K562 (cell line): Measurements from ENCODE around the gene PPP1R15A. TPM values are rescaled to one million over a fixed set of nuclear protein-coding genes. Genes with fewer than 3 reads are reported as not detected.

Experiments used
- BRCA1 ChIP-seq, 2 experiments: fragments of 450-650 bp in 1 of 2; sonication (generic) in 1 of 2; formaldehyde crosslinking in 1 of 2; IDR thresholded peaks; 2 replicates each; pipeline versions ENCODE4 v1.5.0 to v1.6.1; 2017 to 2020; ENCODE audit warnings: mild to moderate bottlenecking in 1 of 2, missing genetic modification reagents in 1 of 2
- CHD7 ChIP-seq: fragments of 200-600 bp; sonication (generic); IDR thresholded peaks from one replicate; pipeline ENCODE4 v1.6.1; 2012; ENCODE audit warnings: mild to moderate bottlenecking, low read depth, low read length, inconsistent platforms
- CREBBP ChIP-seq: IDR thresholded peaks from one replicate; pipeline ENCODE4 v1.6.1; 2012; ENCODE audit warnings: low read depth, mild to moderate bottlenecking, control low read depth, inconsistent platforms, low read length
- FOXP4 ChIP-seq: sonication (generic); formaldehyde crosslinking; IDR thresholded peaks from 2 replicates; pipeline ENCODE4 v1.8.0; 2022; ENCODE audit warnings: mild to moderate bottlenecking, missing genetic modification reagents, borderline replicate concordance
- FUS ChIP-seq: fragments of 200-400 bp; formaldehyde crosslinking; optimal IDR thresholded peaks from 2 replicates; pipeline ENCODE3; 2017; ENCODE audit warnings: low read depth, low read length
- HCFC1 ChIP-seq: IDR thresholded peaks from 2 replicates; pipeline ENCODE4 v1.6.1; 2012; ENCODE audit warnings: low read depth, low read length, improper control_type of control experiment
- MEF2A ChIP-seq: IDR thresholded peaks from 2 replicates; pipeline ENCODE4 v1.6.1; 2011; ENCODE audit warnings: low read depth, mild to moderate bottlenecking, low read length, moderate library complexity; ENCODE audit not compliant: control insufficient read depth
- PHB2 ChIP-seq: fragments of 450-650 bp; IDR thresholded peaks from 2 replicates; pipeline ENCODE4 v1.6.1; 2017; ENCODE audit warnings: low read depth
- POLR2A ChIP-seq: fragments of 450-650 bp; conservative IDR thresholded peaks from 2 replicates; pipeline ENCODE4 v1.6.1; 2016
- POLR2B ChIP-seq: fragments of 450-650 bp; IDR thresholded peaks from 2 replicates; pipeline ENCODE4 v1.6.1; 2018; ENCODE audit warnings: low read depth; ENCODE audit not compliant: partially characterized antibody
- RBM34 ChIP-seq: fragments of 200-400 bp; formaldehyde crosslinking; IDR thresholded peaks from 2 replicates; pipeline ENCODE4 v1.6.1; 2018; ENCODE audit warnings: low read length, borderline replicate concordance; ENCODE audit not compliant: insufficient read depth
- TAF15 ChIP-seq: fragments of 200-400 bp; formaldehyde crosslinking; IDR thresholded peaks from 2 replicates; pipeline ENCODE4 v1.6.1; 2017; ENCODE audit warnings: mild to moderate bottlenecking, low read depth, low read length, moderate library complexity
- XRCC3 ChIP-seq: fragments of 450-650 bp; IDR thresholded peaks from 2 replicates; pipeline ENCODE4 v1.6.1; 2017; ENCODE audit warnings: mild to moderate bottlenecking, moderate library complexity
- ZBED1 ChIP-seq: IDR thresholded peaks from 2 replicates; pipeline ENCODE4 v1.6.1; 2014
- ZKSCAN3 ChIP-seq: fragments of 250-450 bp; sonication (Bioruptor Pico); IDR thresholded peaks from 2 replicates; pipeline ENCODE4 v1.4.0; 2020
- ZNF212 ChIP-seq: fragments of 450-650 bp; formaldehyde crosslinking; IDR thresholded peaks from 2 replicates; pipeline ENCODE4 v1.4.0; 2020; ENCODE audit warnings: mild to moderate bottlenecking
- polyA plus RNA-seq, 8 experiments: library from polyadenylated mRNA; depleted of rRNA in 4 of 8; stranded (reverse) in 5 of 8; unstranded in 3 of 8; fragments of >200 nt; fragmentation: Nextera tagmentation in 2 of 8; fragmentation: Illumina TruSeq in 1 of 8; extraction: Ambion mirVana in 2 of 8; extraction: Trizol in 1 of 8; gene quantifications; 2 replicates each; pipeline versions ENCODE4 v1.2.1 to v1.2.3, GENCODE V29; 2011 to 2014; ENCODE audit warnings: inconsistent platforms in 1 of 8, missing spikeins in 1 of 8
- total RNA-seq, 7 experiments: library from RNA; depleted of rRNA in 6 of 7; stranded (reverse); fragments of >200 nt in 6 of 7; fragmentation: Illumina TruSeq in 2 of 7; extraction: Trizol in 2 of 7; gene quantifications; 2 replicates each; pipeline versions ENCODE4 v1.2.1 to v1.2.3, GENCODE V29; 2011 to 2021; ENCODE audit warnings: low replicate concordance in 1 of 7

Gene PPP1R15A
- total and polyA plus RNA-seq, 9 of the 15 experiments (the other 6 are each of a cell fraction or from before 2014, with no cell fraction given): 0.42 to 73.7 (median 44.0) TPM

DNA sequence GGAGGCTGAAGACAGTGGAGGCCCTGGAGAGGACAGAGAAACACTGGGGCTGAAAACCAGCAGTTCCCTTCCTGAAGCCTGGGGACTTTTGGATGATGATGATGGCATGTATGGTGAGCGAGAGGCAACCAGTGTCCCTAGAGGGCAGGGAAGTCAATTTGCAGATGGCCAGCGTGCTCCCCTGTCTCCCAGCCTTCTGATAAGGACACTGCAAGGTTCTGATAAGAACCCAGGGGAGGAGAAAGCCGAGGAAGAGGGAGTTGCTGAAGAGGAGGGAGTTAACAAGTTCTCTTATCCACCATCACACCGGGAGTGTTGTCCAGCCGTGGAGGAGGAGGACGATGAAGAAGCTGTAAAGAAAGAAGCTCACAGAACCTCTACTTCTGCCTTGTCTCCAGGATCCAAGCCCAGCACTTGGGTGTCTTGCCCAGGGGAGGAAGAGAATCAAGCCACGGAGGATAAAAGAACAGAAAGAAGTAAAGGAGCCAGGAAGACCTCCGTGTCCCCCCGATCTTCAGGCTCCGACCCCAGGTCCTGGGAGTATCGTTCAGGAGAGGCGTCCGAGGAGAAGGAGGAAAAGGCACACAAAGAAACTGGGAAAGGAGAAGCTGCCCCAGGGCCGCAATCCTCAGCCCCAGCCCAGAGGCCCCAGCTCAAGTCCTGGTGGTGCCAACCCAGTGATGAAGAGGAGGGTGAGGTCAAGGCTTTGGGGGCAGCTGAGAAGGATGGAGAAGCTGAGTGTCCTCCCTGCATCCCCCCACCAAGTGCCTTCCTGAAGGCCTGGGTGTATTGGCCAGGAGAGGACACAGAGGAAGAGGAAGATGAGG is 1.5 kb downstream of the PPP1R15A start (continued):
- TF ChIP-seq RBM34 (no peak), CREBBP (no peak), PHB2 (peak; percentile 96), POLR2B (peak; percentile 66), CHD7 (no peak), HCFC1 (no peak), FUS (no peak), FOXP4 (0 out of 2 replicates have a peak, but pooled peaks have one; percentile 75), ZNF212 (no peak; the same call in 1 of the 2 replicates), ZBED1 (peak; percentile 90), TAF15 (no peak), MEF2A (peak; percentile 83), XRCC3 (no peak), ZKSCAN3 (CRISPR knock-in tag) (no peak), BRCA1 (IDR thresholded peaks at IDR 0.05) (no peak), BRCA1 (CRISPR knock-in tag; IDR thresholded peaks at IDR 0.05) (no peak), POLR2A (peak; percentile 73)
